A673 (cell line): ENCODE data around the gene TUBA1A.

Experiments used
- CTCF ChIP-seq: fragments of 300-800, 200-600 bp; sonication (generic); conservative IDR thresholded peaks from 2 replicates; pipeline ENCODE4 v1.5.1; 2017; ENCODE audit warnings: low read depth, mild to moderate bottlenecking, antibody characterized with exemption, low read length, moderate library complexity, mixed read lengths
- EZH2 ChIP-seq: fragments of 200-600 bp; sonication (generic); IDR thresholded peaks from 2 replicates; pipeline ENCODE4 v1.6.1; 2017; ENCODE audit warnings: borderline replicate concordance, low read depth, mild to moderate bottlenecking, mixed read lengths, antibody characterized with exemption, low read length; ENCODE audit not compliant: poor library complexity, severe bottlenecking

GRCh38 chr12:49161092-49161795 lies 27.6 kb downstream of the TUBA1A start:
- TF ChIP-seq CTCF (no peak), EZH2 (no peak)
